Pancreas (tissue), 10 donors: ENCODE measurements around the gene LMAN1. TPM values are rescaled to one million over a fixed set of nuclear protein-coding genes. Genes with fewer than 3 reads are reported as not detected.

Source experiments
- ATAC-seq, 4 donors: fragments of 200-7000 bp; cut with Tn5 transposase; one replicate each; pipeline versions ENCODE4 v1.8.0 to v1.9.1; 2020; ENCODE audit warnings: mild to moderate bottlenecking in 4 of 4, moderate library complexity in 4 of 4
- DNase-seq, 6 donors: peaks; one replicate each; pipeline ENCODE4 v3.0.0-alpha.2; 2020
- FAIRE-seq: peaks from 2 replicates; lab custom pipeline; 2012; peaks lifted over from hg19 to GRCh38; lab: Jason Lieb, UNC
- H3K27ac ChIP-seq, 4 donors: fragments of 200-600 bp; sonication (generic); 1 replicate in 3 of 4; 2 replicates in 1 of 4; pipeline versions ENCODE4 v1.5.0 to v1.8.0; 2020
- H3K27me3 ChIP-seq, 4 donors: fragments of 200-600 bp; one replicate each; pipeline ENCODE4 v1.8.0; 2021
- H3K36me3 ChIP-seq, 3 donors: fragments of 200-600 bp; sonication (generic) in 1 of 3; one replicate each; pipeline versions ENCODE4 v1.5.0 to v1.8.0; 2020 to 2021
- H3K4me1 ChIP-seq, 3 donors: fragments of 200-600 bp; one replicate each; pipeline ENCODE4 v1.8.0; 2021
- H3K4me3 ChIP-seq, 4 donors: fragments of 200-600 bp; sonication (generic) in 2 of 4; one replicate each; pipeline versions ENCODE4 v1.5.0 to v1.8.0; 2020 to 2021
- H3K9me3 ChIP-seq, 4 donors: fragments of 200-600 bp; one replicate each; pipeline ENCODE4 v1.8.0; 2021
- CTCF ChIP-seq, 4 donors: fragments of 200-600 bp; sonication (generic) in 3 of 4; IDR thresholded peaks; one replicate each; pipeline versions ENCODE4 v1.5.0 to v1.8.0; 2021; ENCODE audit warnings: antibody characterized with exemption in 4 of 4
- WGBS, 2 donors: extraction: QIAGEN DNeasy Blood & Tissue Kit; methylation state at CpG; one replicate each; pipeline ENCODE4 v1.1.7; 2013; 5-methylcytosine and 5-hydroxymethylcytosine counted together
- intact Hi-C, 3 donors: fragments of 100-400 bp; cut with DNase I; formaldehyde crosslinking; loops; one replicate each; pipeline versions ENCODE4 v1.11.1 to v1.14.2; 2022
- polyA plus RNA-seq, 2 donors: library from polyadenylated mRNA; stranded (reverse); fragments of 200-250 nt; gene quantifications; one replicate each; pipeline ENCODE4 v1.2.3, GENCODE V29; 2013
- total RNA-seq, 6 donors: library from RNA; stranded (reverse); fragmentation: NEBNext Ultra II Directional in 4 of 6; extraction: Animal tissue kit (Norgen Biotek cat#: 25700) in 4 of 6; gene quantifications; one replicate each; pipeline versions ENCODE4 v1.2.1 to v1.2.4, GENCODE V29; 2021 to 2023
- donor health status: healthy with polysubstance abuse.
- donor health status: DM: no; HTN: no; CAD: no; lungs with moderate emphysema.
- donor health status: DM: no; HTN: no; CAD: no.
- donor health status: control.
- donor health status: control.
- donor health status: Bipolar disorder and iron deficiency.
- donor health status: DM: yes; HTN: yes; CAD: no.
- donor health status: DM: no; HTN: no; CAD: no.
- donor health status: DM: no; HTN: no; CAD: no.
- donor health status: DM: yes; HTN: yes; CAD: no.

The LMAN1 gene
- total and polyA plus RNA-seq, 8 donors: 15.9 to 75.2 (median 58.0) TPM

DNA sequence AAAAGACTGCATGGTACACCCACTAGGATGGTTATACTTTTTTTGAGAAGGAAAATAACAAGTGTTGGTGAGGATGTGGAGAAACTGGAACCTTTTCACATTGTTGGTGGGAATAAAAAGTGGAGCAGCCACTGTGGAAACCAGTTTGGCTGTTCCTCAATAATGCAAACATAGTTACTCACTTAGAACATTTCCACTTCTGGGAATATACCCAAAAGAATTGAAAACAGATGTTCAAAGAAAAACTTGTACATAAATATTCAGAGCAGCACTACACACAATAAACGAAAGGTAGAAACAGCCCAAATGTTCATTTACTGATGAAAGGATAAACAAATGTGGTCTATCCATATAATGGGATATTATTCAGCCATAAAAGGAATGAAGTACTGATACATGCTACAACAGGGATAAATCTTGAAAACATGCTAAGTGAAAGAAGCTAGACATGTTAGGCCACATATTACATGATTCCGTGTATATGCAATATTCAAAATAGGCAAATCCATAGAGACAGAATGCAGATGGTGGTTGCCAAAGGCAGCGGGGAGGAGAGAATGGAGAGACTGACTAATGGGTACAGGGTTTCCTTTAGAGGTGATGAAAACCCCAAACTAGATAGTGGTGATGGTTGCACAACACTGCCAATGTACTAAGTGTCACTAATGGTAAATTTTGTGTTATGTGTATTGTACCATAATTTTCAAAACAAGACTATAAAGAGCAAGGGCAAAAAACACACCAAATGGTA, 20.9 kb upstream of the LMAN1 start:
- H3K27me3 ChIP-seq: no peaks in the 10 kb centered on the region
- FAIRE-seq: no peak
- no peaks in the 10 kb centered on the region for H3K4me1 ChIP-seq
- no peak for ATAC-seq
- H3K9me3 ChIP-seq: no peaks in the 10 kb centered on the region
- TF ChIP-seq CTCF (IDR thresholded peaks at IDR 0.05): no peak
- DNase-seq: no peak
- no peaks in the 10 kb centered on the region for H3K36me3 ChIP-seq
- no peak overlapping the region for H3K4me3 ChIP-seq
- intact Hi-C loops: no loop called here
- 80 to 90% methylated on average over 3 of the region's 3 CpGs for WGBS, 2 donors
- H3K27ac ChIP-seq: no peak overlapping the region

GRCh38 chr18:59377613-59378337, 18.7 kb upstream of the LMAN1 start:
- no peak for FAIRE-seq
- intact Hi-C loops: no loop called here
- Histone ChIP-seq H3K4me1 (no peaks in the 10 kb centered on the region), H3K27ac (no peak overlapping the region), H3K4me3 (no peak overlapping the region), H3K36me3 (no peaks in the 10 kb centered on the region), H3K9me3 (no peaks in the 10 kb centered on the region), H3K27me3 (no peaks in the 10 kb centered on the region)
- 61 to 77% methylated on average over 5 of the region's 5 CpGs for WGBS, 2 donors
- no peak for DNase-seq
- ATAC-seq: no peak
- no peak for TF ChIP-seq CTCF (IDR thresholded peaks at IDR 0.05)

GRCh38 chr18:59376351-59376935, 17.4 kb upstream of the LMAN1 start:
- Histone ChIP-seq H3K4me3 (no peak overlapping the region), H3K36me3 (no peaks in the 10 kb centered on the region), H3K27ac (no peak overlapping the region), H3K9me3 (no peaks in the 10 kb centered on the region), H3K4me1 (no peaks in the 10 kb centered on the region), H3K27me3 (no peaks in the 10 kb centered on the region)
- DNase-seq (no peak), ATAC-seq (no peak), FAIRE-seq (no peak)
- WGBS, 2 donors: 55 to 66% methylated on average over 7 of the region's 7 CpGs
- intact Hi-C loops: no loop called here
- TF ChIP-seq CTCF (IDR thresholded peaks at IDR 0.05): no peak

GRCh38 chr18:59374128-59374527, 15.1 kb upstream of the LMAN1 start:
- Histone ChIP-seq H3K27ac (no peak overlapping the region), H3K9me3 (no peaks in the 10 kb centered on the region), H3K4me3 (no peak overlapping the region), H3K36me3 (no peaks in the 10 kb centered on the region), H3K4me1 (no peaks in the 10 kb centered on the region), H3K27me3 (no peaks in the 10 kb centered on the region)
- ATAC-seq (no peak), FAIRE-seq (no peak), DNase-seq (no peak)
- 76 to 81% methylated on average over 3 of the region's 3 CpGs for WGBS, 2 donors
- TF ChIP-seq CTCF (IDR thresholded peaks at IDR 0.05): no peak
- intact Hi-C loops: no loop called here
